GM19467 (cell line): Measurements from ENCODE around the gene CLEC4G.

Experiments
- ATAC-seq: cut with Tn5 transposase; IDR thresholded peaks from one replicate; pipeline ENCODE4 v1.9.1; 2021; ENCODE audit warnings: mild to moderate bottlenecking, moderate library complexity; ENCODE audit not compliant: unreplicated experiment

Gene CLEC4G

GRCh38 chr19:7699003-7699402 is 32.9 kb downstream of the CLEC4G start:
- ATAC-seq: no peak

GRCh38 chr19:7698583-7698982 is 33.3 kb downstream of the CLEC4G start:
- ATAC-seq: no peak

- ATAC-seq: no peak
Measured at GRCh38 chr19:7697721-7698287, 34.1 kb downstream of the CLEC4G start.

DNA sequence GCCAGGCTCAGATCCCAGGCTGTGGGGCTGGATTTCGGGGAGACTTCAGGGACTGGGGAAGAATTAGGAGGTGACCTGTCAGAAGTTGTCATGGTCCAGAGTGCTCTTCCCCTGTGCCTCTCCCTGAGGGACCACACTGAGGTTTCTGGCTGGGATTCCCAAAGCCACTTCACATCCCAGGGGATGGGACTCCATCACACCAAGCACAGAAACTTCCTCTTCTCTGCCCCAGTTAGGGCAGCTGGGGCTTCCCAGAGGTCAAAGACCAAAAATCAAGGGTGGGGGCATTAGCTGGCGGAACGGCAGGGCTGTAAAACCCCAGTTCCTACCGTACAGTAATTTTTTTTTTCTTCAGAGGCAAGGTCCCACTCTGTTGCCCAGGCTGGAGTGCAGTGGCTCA is 37.4 kb downstream of the CLEC4G start:
- no peak for ATAC-seq

GRCh38 chr19:7692417-7693088 is 39.4 kb downstream of the CLEC4G start:
- ATAC-seq: no peak

DNA sequence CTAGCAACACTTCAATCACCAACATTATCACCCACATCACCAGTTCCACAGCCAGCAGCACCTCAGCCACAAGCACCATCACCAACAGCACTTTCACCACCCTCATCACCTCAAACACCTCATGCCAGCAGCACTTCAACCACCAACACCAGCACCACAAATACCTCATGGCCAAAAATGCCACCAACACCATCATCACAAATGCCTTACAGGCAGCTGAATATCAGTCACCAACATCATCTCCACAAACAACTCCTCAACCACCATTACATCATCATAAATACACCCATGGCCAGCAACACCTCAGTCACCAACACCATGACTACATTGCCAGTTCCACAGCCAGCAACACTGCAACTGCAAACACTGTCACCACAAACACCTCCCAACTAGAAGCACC is 40.4 kb downstream of the CLEC4G start:
- no peak for ATAC-seq

DNA sequence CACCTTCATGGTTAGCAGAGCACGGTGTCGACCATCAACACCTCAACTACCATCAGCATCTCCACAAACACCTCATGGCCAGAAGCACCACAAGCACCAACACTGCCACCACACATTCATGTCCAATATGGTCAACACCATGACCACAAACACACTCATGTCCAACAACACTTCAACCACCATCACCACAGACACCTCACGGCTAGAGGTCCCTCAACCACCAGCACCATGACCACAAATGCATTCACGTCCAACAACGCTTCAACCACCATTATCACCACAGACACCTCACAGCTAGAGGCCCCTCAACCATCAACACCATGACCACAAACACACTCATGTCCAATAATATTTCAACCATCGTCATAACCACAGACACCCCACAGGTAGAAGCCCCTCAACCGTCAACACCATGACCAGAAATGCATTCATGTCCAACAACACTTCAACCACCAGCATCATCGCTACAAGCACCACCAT is 41.1 kb downstream of the CLEC4G start:
- no peak for ATAC-seq

DNA sequence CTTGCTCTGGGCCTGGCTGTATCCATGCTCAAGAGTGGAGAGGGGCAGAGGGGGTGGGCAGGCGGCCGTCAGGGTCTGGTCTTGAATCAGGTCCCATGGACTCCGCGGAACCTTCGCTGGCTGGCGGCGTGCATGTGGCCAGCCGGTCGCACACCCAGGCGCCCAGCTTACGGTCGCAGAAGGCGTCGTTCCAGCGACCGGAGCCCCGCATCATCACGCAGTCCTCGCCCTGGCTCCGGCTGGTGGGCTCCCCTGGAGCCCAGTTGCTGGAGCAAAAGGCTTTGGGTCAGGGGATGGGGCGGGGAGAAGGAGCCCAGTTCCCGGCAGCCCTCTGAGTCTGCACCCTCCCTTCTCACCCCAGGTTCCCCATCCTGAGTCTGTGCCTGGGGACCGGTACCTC is 42.7 kb downstream of the CLEC4G start:
- ATAC-seq: no peak

GRCh38 chr19:7687177-7687576 is 44.7 kb downstream of the CLEC4G start:
- no peak for ATAC-seq

- no peak for ATAC-seq
Measured at GRCh38 chr19:7685546-7686445, 46.1 kb downstream of the CLEC4G start.

- ATAC-seq: no peak
Measured at GRCh38 chr19:7682175-7682855, 49.6 kb downstream of the CLEC4G start.

- ATAC-seq: no peak
Measured at GRCh38 chr19:7681340-7682174, 50.4 kb downstream of the CLEC4G start.

GRCh38 chr19:7680606-7681339 is 51.1 kb downstream of the CLEC4G start, which contains the start of gene TRAPPC5:
TRAPPC5 (plus strand) TSS chr19:7680833; CDS start chr19:7682254, 1,421 bp downstream.
- peak; percentile 48 for ATAC-seq

GRCh38 chr19:7679771-7680605 is 51.9 kb downstream of the CLEC4G start:
- ATAC-seq: no peak

DNA sequence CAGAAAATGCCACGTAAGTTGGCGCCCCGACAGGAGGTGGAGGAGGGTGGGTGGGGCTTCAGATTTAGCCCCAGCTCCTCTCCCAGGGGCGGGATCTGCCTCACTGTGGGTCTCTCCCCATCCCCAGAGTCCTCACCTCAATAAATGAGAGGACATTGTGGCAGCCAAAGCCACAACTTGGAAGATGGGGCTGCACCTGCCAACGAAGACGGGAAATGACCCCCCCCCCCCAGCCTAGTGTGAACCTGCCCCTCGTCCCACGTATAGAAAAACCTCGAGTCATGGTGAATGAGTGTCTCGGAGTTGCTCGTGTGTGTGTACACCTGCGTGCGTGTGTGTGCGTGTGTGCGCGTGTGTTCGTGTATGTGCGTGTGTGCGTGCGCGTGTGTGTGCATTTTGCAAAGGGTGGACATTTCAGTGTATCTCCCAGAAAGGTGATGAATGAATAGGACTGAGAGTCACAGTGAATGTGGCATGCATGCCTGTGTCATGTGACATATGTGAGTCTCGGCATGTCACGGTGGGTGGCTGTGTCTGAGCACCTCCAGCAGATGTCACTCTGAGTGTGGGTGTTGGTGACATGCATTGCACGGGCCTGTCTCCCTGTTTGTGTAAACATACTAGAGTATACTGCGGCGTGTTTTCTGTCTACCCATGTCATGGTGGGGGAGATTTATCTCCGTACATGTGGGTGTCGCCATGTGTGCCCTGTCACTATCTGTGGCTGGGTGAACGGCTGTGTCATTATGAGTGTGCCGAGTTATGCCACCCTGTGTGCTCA is 52.7 kb downstream of the CLEC4G start:
- no peak for ATAC-seq
